AG08396 (cell line): ENCODE results near the gene POFUT1.
"Not testable (repeated sequence)": the region's sequence is repeated elsewhere in the genome, so short reads cannot be mapped to it uniquely, and the experiment has no call there.

Experiments used
- DNase-seq: peaks from one replicate; pipeline ENCODE4 v3.0.0; 2012; ENCODE audit warnings: low spot score, mixed read lengths

POFUT1 gene

DNA sequence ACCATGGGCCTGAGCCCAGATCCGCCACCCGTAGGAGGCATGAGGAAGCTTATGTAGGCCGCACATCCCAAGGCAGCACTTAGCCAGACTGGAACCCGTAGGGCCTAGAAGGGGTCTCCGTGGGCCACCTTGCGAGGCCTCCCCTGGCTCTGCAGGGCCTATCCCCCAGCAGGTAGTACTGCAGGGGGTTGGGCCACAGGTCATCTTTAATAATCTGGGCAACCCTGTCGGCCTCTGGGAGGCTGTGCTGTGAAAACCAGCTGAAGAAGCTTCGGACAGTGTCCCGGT is 18.6 kb upstream of the POFUT1 start:
- DNase-seq = no peak

- DNase-seq = peak; percentile 67
Observed at GRCh38 chr20:32189691-32190615, 17.7 kb upstream of the POFUT1 start.

GRCh38 chr20:32190616-32191415 is 16.9 kb upstream of the POFUT1 start:
- DNase-seq = no peak

DNA sequence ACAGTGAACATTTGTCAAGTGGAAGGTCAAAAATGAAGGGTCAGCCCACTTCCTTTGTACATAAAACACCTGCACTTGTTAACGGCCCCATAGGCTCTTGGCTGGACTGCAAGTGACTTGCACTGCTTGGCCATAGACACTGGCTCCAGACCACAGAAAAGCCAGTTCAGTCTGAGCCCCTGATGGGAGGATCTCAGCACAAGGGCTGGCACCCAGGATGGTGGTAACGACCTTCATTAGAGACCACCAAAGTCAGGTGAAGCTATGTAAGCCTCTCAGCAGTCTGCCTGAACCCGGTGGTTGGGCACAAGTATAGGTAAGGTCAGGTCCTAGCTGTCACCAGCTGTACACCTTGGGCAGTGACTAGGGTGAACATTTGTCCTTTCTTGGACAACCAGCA is 16.3 kb upstream of the POFUT1 start:
- no peak for DNase-seq

DNA sequence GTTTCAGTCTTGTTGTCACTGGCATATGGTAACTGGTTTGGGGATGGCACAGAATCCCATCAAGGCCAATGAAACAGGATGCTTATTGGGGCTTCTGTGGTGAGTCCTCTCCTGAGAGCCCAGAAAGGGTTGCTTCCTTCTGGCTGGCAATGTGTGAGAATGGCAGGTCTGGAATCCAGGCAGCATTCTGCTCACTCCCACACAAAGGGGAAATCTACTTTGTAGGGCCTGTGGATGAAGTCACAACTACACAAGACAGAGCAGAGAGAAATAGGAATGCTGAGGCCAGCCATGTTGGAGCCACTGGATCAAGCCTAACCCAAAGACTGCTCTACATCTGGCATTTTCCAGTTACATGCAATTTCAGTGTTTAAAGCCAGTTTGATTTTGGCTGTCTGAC is 15.8 kb upstream of the POFUT1 start:
- DNase-seq = no peak

- no peak for DNase-seq
Observed at GRCh38 chr20:32192698-32193097, 15.0 kb upstream of the POFUT1 start.

- DNase-seq = not testable (repeated sequence)
Observed at GRCh38 chr20:32193336-32193735, 14.3 kb upstream of the POFUT1 start.

DNA sequence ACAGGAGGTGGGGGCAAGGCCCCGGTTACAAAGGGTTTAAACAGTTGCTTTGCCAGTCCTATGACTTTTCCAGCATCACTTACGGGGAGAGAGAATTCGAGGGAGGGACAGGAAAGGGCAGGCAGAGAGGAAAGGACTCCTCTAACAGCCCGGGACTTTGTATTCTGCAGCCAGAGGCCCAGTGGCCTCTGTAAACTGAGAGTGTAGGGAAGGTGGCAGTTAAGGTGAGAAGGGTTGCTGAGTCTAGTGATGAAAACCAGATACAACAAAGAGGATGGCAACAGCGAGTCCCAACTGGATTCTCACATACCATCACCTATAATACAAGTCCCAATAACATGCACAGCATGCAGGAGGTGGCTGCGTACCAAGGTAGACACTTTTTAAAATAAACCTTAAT is 13.7 kb upstream of the POFUT1 start:
- no peak for DNase-seq

GRCh38 chr20:32195581-32195980 is 12.1 kb upstream of the POFUT1 start:
- no peak for DNase-seq

- DNase-seq = not testable (repeated sequence)
Observed at GRCh38 chr20:32196613-32197012, 11.1 kb upstream of the POFUT1 start.

- DNase-seq = not testable (repeated sequence)
Observed at GRCh38 chr20:32197136-32197535, 10.5 kb upstream of the POFUT1 start.

DNA sequence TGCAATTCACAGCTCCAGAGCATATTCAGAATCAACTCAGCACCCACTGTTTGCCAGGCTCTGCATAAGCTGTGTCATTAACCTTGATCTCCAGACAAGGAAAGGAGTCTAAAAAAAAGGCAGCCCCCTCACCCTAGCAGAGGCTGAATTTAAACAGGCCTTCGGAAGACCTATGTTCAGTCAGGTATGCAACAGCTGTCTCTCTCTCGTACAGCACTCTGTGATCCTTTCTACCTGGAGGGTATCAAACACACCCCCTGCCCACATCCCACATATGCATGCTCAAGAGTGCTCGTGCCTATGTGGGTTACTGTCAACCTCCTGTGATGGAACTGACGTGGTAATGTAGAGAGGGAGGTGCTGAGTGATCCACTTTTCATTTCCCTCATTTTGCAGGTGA is 8.7 kb upstream of the POFUT1 start:
- no peak for DNase-seq

- DNase-seq = peak; percentile 68
Observed at GRCh38 chr20:32201296-32201976, 6.2 kb upstream of the POFUT1 start.

- DNase-seq = no peak
Observed at GRCh38 chr20:32201977-32202363, 5.7 kb upstream of the POFUT1 start.

- no peak for DNase-seq
Observed at GRCh38 chr20:32203356-32204204, 4.1 kb upstream of the POFUT1 start.

DNA sequence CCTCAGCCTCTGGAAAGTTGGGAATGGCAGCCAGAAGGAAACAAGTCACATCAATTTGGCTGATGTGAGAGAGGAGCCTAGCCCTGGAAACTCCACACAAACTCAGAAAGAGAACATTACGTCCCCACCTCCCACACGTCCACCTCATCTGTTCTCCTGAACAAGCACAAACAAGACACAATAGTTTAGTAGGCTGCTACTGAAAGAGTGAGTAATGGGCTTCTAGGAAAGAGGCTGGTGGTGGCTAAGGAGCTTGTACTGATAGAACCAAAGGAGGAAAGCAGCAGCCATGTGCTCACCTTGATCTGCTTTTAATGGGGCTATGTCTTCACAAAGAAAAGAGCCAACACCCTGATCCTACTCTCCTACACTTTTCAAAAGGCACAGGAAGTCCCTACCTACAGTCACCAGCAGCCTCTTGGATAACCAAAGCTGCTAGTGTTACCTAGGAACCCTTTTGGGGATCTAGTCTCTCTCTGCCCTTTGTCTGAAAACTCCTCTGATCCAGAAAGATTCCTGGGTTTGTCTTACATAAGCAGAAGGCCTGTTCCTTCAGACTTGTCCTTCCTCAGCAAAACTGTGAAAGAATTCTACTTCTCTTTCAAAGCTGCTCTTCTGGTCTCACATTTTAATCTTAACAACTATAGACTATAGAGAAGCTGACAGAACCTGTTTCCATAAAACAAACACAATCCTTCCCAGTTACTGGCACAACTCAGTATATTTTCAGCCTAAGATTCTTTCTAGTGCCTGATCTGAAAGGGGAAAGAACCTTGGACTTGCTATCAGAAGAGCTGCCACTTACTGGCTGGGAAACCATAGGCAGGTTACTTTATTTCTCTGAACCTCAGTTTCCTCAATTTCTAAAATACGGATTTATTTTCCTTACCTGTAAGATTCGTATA is 3.2 kb upstream of the POFUT1 start:
- no peak for DNase-seq

GRCh38 chr20:32205110-32205842 is 2.4 kb upstream of the POFUT1 start:
- DNase-seq = no peak

GRCh38 chr20:32205843-32206759 is 1.6 kb upstream of the POFUT1 start:
- no peak for DNase-seq
